SK-N-SH treated with all-trans-retinoic acid at 6 μM for 48 hours (cell line): ENCODE data around the gene MRTFA.

Experiments
- TF ChIP-seq, protein P1 (sequence below): fragments of 250-450 bp; sonication (Bioruptor Pico); IDR thresholded peaks from 2 replicates; pipeline ENCODE4 v1.5.1; 2020; ENCODE audit warnings: low read depth, mild to moderate bottlenecking, moderate library complexity
- TF ChIP-seq, protein P2 (sequence below): fragments of 250-450 bp; sonication (Bioruptor Pico); IDR thresholded peaks from 2 replicates; pipeline ENCODE4 v1.8.0; 2020; ENCODE audit warnings: mild to moderate bottlenecking, moderate library complexity, borderline replicate concordance

DNA sequence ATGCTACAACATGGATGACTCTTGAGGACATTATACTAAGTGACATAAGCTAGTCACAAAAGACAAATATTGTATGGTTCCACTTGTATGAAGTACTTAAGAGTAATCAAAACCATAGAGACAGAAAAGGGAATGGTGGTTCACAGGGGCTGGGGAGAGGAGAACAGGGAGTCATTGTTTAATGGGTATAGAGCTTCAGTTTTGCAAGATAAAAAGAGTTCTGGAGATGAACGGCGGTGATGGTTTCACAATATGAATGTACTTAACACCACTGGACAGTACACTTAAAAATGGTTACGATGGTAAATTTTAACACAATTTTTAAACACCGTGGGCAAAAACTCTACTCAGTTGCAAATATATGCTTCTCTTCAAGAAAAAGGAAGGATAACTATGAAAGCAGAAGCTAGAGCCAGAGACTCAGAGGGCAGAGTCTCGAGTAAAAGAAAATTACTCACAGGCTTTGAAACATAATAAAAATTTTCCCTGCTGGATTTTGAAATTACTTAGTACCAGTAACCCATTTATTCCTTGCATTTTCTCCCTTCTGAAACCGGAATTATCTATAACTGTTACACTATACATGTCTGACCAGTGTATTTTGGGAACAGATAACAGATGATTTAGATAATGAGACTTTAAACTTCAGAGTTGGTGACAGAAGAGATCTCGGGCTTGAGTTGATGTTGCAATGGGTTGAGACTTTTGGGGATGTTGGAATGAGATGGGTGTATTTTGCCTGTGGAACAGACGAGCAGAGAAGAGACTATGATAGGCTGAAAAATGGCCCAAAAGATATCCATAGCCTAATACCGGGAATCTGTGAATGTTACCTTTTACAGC lies 15.0 kb downstream of the MRTFA start:
- TF ChIP-seq, protein P1, sequence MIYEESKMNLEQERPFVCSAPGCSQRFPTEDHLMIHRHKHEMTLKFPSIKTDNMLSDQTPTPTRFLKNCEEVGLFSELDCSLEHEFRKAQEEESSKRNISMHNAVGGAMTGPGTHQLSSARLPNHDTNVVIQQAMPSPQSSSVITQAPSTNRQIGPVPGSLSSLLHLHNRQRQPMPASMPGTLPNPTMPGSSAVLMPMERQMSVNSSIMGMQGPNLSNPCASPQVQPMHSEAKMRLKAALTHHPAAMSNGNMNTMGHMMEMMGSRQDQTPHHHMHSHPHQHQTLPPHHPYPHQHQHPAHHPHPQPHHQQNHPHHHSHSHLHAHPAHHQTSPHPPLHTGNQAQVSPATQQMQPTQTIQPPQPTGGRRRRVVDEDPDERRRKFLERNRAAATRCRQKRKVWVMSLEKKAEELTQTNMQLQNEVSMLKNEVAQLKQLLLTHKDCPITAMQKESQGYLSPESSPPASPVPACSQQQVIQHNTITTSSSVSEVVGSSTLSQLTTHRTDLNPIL (CRISPR knock-in tag) = no peak
- TF ChIP-seq, protein P2, sequence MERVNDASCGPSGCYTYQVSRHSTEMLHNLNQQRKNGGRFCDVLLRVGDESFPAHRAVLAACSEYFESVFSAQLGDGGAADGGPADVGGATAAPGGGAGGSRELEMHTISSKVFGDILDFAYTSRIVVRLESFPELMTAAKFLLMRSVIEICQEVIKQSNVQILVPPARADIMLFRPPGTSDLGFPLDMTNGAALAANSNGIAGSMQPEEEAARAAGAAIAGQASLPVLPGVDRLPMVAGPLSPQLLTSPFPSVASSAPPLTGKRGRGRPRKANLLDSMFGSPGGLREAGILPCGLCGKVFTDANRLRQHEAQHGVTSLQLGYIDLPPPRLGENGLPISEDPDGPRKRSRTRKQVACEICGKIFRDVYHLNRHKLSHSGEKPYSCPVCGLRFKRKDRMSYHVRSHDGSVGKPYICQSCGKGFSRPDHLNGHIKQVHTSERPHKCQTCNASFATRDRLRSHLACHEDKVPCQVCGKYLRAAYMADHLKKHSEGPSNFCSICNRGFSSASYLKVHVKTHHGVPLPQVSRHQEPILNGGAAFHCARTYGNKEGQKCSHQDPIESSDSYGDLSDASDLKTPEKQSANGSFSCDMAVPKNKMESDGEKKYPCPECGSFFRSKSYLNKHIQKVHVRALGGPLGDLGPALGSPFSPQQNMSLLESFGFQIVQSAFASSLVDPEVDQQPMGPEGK (CRISPR knock-in tag) = no peak
